CD14-positive monocyte (primary cell): ENCODE results near the gene DTD1. TPM values are rescaled to one million over a fixed set of nuclear protein-coding genes. Genes with fewer than 3 reads are reported as not detected.

Experiments used
- DNase-seq, 3 donors: peaks; one replicate each; pipeline ENCODE4 v3.0.0-alpha.2; 2011 to 2022
- H2AFZ ChIP-seq: 2 replicates; pipeline ENCODE4 v1.6.0; 2012; ENCODE audit warnings: mild to moderate bottlenecking, low read depth, low read length, inconsistent platforms; ENCODE audit not compliant: insufficient read depth, poor library complexity, severe bottlenecking
- H3K27ac ChIP-seq, 2 donors: 1 replicate in 1 of 2; 2 replicates in 1 of 2; pipeline ENCODE4 v1.5.1; 2012 to 2013; ENCODE audit warnings: low read length in 2 of 2, control low read depth in 1 of 2, inconsistent platforms in 1 of 2, low read depth in 1 of 2, mild to moderate bottlenecking in 1 of 2
- H3K27me3 ChIP-seq, 2 donors: one replicate each; pipeline versions ENCODE4 v1.6.0 to v1.6.1; 2011 to 2013; ENCODE audit warnings: low read length in 2 of 2; ENCODE audit not compliant: control insufficient read depth in 2 of 2, insufficient read depth in 2 of 2
- H3K36me3 ChIP-seq, 2 donors: replicated peaks in 1 of 2; 1 replicate in 1 of 2; 2 replicates in 1 of 2; pipeline versions ENCODE4 v1.5.1 to v1.6.1; 2012 to 2013; ENCODE audit warnings: low read length in 2 of 2, control low read depth in 1 of 2, inconsistent platforms in 1 of 2, mild to moderate bottlenecking in 1 of 2; ENCODE audit not compliant: insufficient read depth in 2 of 2, control insufficient read depth in 1 of 2
- H3K4me1 ChIP-seq, 2 donors: 1 replicate in 1 of 2; 2 replicates in 1 of 2; pipeline versions ENCODE4 v1.5.1 to v1.6.1; 2012 to 2013; ENCODE audit warnings: low read length in 2 of 2, control low read depth in 1 of 2, inconsistent platforms in 1 of 2, mild to moderate bottlenecking in 1 of 2, moderate library complexity in 1 of 2; ENCODE audit not compliant: insufficient read depth in 2 of 2, control insufficient read depth in 1 of 2
- H3K4me2 ChIP-seq: replicated peaks from 2 replicates; pipeline ENCODE3; 2012; ENCODE audit warnings: low read length, moderate library complexity, mild to moderate bottlenecking; ENCODE audit not compliant: poor library complexity, severe bottlenecking; ENCODE audit errors: extremely low read depth
- H3K4me3 ChIP-seq, 3 experiments: fragments of 200-600 bp in 1 of 3; sonication (generic) in 1 of 3; replicated peaks in 1 of 3; 1 replicate in 2 of 3; 2 replicates in 1 of 3; pipeline ENCODE4 v1.5.1; 2011 to 2013; ENCODE audit warnings: low read length in 3 of 3, mild to moderate bottlenecking in 3 of 3, control low read depth in 2 of 3, low read depth in 2 of 3, inconsistent platforms in 1 of 3, moderate library complexity in 1 of 3
- H3K79me2 ChIP-seq: 2 replicates; pipeline ENCODE4 v1.6.0; 2012; ENCODE audit warnings: mild to moderate bottlenecking, control low read depth, inconsistent platforms, low read length, moderate library complexity; ENCODE audit not compliant: insufficient read depth
- H3K9ac ChIP-seq: 2 replicates; pipeline ENCODE4 v1.6.0; 2017; ENCODE audit warnings: low read length, mild to moderate bottlenecking; ENCODE audit not compliant: insufficient read depth, poor library complexity, severe bottlenecking
- H3K9me3 ChIP-seq, 2 donors: replicated peaks in 1 of 2; 1 replicate in 1 of 2; 2 replicates in 1 of 2; pipeline versions ENCODE4 v1.5.1 to v1.6.1; 2012 to 2013; ENCODE audit warnings: low read length in 2 of 2, control low read depth in 1 of 2; ENCODE audit not compliant: control insufficient read depth in 1 of 2, insufficient read depth in 1 of 2
- H4K20me1 ChIP-seq: 2 replicates; pipeline ENCODE4 v1.6.0; 2012; ENCODE audit warnings: mild to moderate bottlenecking, low read length, control low read depth, moderate library complexity; ENCODE audit not compliant: insufficient read depth
- H3K27ac Mint-ChIP-seq, 7 donors: one replicate each; pipeline ENCODE4 v1.8.0; 2020; ENCODE audit warnings: mild to moderate bottlenecking in 7 of 7, mixed read lengths in 7 of 7, moderate library complexity in 6 of 7, inconsistent platforms in 2 of 7
- H3K27me3 Mint-ChIP-seq, 3 donors: one replicate each; pipeline ENCODE4 v1.8.0; 2021 to 2022; ENCODE audit warnings: low read depth in 3 of 3, mild to moderate bottlenecking in 3 of 3, mixed read lengths in 3 of 3, moderate library complexity in 3 of 3, inconsistent platforms in 1 of 3
- H3K36me3 Mint-ChIP-seq, 2 donors: one replicate each; pipeline ENCODE4 v1.8.0; 2020; ENCODE audit warnings: mixed read lengths in 2 of 2, inconsistent platforms in 1 of 2, mild to moderate bottlenecking in 1 of 2
- H3K4me1 Mint-ChIP-seq: one replicate; pipeline ENCODE4 v1.8.0; 2020; ENCODE audit warnings: mild to moderate bottlenecking, mixed read lengths
- H3K4me3 Mint-ChIP-seq, 2 donors: one replicate each; pipeline ENCODE4 v1.8.0; 2020; ENCODE audit warnings: mild to moderate bottlenecking in 2 of 2, mixed read lengths in 2 of 2, moderate library complexity in 1 of 2
- H3K9me3 Mint-ChIP-seq, 7 donors: one replicate each; pipeline ENCODE4 v1.8.0; 2020 to 2022; ENCODE audit warnings: mixed read lengths in 7 of 7, mild to moderate bottlenecking in 6 of 7, moderate library complexity in 6 of 7, inconsistent platforms in 2 of 7
- CTCF ChIP-seq: fragments of 200-600 bp; IDR thresholded peaks from one replicate; pipeline ENCODE4 v1.8.0; 2022; ENCODE audit warnings: antibody characterized with exemption, mild to moderate bottlenecking
- WGBS: methylation state at CpG from one replicate; pipeline ENCODE4 v1.1.5; 2013; ENCODE audit warnings: missing lambda C conversion rate; ENCODE audit not compliant: insufficient coverage; 5-methylcytosine and 5-hydroxymethylcytosine counted together
- intact Hi-C, 2 donors: fragments of 100-400 bp; cut with micrococcal nuclease; formaldehyde crosslinking; loops; one replicate each; pipeline versions ENCODE4 v1.15.0 to v1.15.1; 2023
- polyA plus RNA-seq, 3 donors: library from polyadenylated mRNA; depleted of rRNA in 1 of 3; unstranded in 2 of 3; stranded (reverse) in 1 of 3; fragments of 300-500 nt in 2 of 3; fragments of >200 nt in 1 of 3; fragmentation: Illumina TruSeq in 2 of 3; gene quantifications; 1 replicate in 2 of 3; 2 replicates in 1 of 3; pipeline ENCODE4 v1.2.3, GENCODE V29; 2012 to 2021

Gene DTD1
- polyA plus RNA-seq, 3 donors = 18.8 to 33.6 (median 26.3) TPM

GRCh38 chr20:18672834-18673233, 85.0 kb downstream of the DTD1 start:
- Histone ChIP-seq H3K27ac (no peak overlapping the region), H3K4me1 (no peaks in the 10 kb centered on the region), H3K36me3 (no peaks in the 10 kb centered on the region), H3K79me2 (no peaks in the 10 kb centered on the region), H3K4me3 (no peak overlapping the region), H3K9me3 (no peaks in the 10 kb centered on the region), H4K20me1 (no peaks in the 10 kb centered on the region), H3K4me2 (no peak overlapping the region), H3K9ac (no peak overlapping the region), H3K27me3 (no peaks in the 10 kb centered on the region), H2AFZ (no peak overlapping the region)
- no peak for TF ChIP-seq CTCF
- Mint-ChIP-seq H3K27me3 (no peaks in the 10 kb centered on the region), H3K27ac (no peak overlapping the region), H3K36me3 (peaks cover 2 to 6% of the 10 kb centered on the region in 2 donors), H3K4me1 (peaks cover 1% of the 10 kb centered on the region), H3K9me3 (no peaks in the 10 kb centered on the region), H3K4me3 (no peak overlapping the region)
- 100% methylated on average over 8 of the region's 9 CpGs for WGBS
- intact Hi-C loops = no loop called here
- DNase-seq = no peak

DNA sequence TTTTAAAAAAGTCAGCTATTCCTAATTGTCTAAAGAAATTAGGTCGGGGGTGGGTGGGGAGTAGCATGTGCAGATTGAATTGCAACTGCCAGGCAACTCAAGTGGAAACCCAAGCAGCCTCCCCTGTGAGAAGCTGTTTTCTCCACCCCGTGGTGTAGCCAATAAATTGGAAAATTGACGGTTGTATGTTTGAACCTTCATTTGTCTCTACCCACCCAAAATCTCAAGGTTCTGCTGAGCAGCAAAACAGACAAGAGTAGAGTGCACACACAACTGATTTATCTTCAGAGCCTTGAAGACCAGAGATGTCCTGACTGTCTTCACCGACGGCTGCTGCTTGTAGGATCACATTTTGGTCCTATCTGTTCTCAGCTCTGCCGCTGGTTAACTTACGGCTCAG, 88.5 kb downstream of the DTD1 start:
- H2AFZ ChIP-seq = no peak overlapping the region
- Mint-ChIP-seq H3K27me3 (peaks cover 0 to 2% (median 0%) of the 10 kb centered on the region in 3 donors), H3K27ac (no peak overlapping the region), H3K9me3 (no peaks in the 10 kb centered on the region), H3K4me3 (no peak overlapping the region), H3K4me1 (peaks cover 15% of the 10 kb centered on the region), H3K36me3 (peaks cover 0 to 2% of the 10 kb centered on the region in 2 donors)
- H3K4me2 ChIP-seq = no peak overlapping the region
- peaks cover 9 to 12% of the 10 kb centered on the region in 2 donors for H3K4me1 ChIP-seq
- no peak for TF ChIP-seq CTCF
- H3K79me2 ChIP-seq = no peaks in the 10 kb centered on the region
- no peaks in the 10 kb centered on the region for H3K36me3 ChIP-seq
- H3K27ac ChIP-seq = no peak overlapping the region
- intact Hi-C loops = no loop called here
- 98% methylated on average over 4 of the region's 7 CpGs for WGBS
- no peaks in the 10 kb centered on the region for H3K9me3 ChIP-seq
- no peak overlapping the region for H3K4me3 ChIP-seq
- H3K9ac ChIP-seq = no peak overlapping the region
- no peaks in the 10 kb centered on the region for H3K27me3 ChIP-seq
- no peaks in the 10 kb centered on the region for H4K20me1 ChIP-seq
- DNase-seq = no peak
